Psoas muscle (tissue), 8 donors: ENCODE measurements around the gene RIN1. TPM values are rescaled to one million over a fixed set of nuclear protein-coding genes. Genes with fewer than 3 reads are reported as not detected.

Experiments used
- ATAC-seq, 4 donors: fragments of 200-7000 bp; cut with Tn5 transposase; one replicate each; pipeline ENCODE4 v1.9.1; 2020; ENCODE audit warnings: moderate library complexity in 3 of 4, mild to moderate bottlenecking in 2 of 4
- DNase-seq, 2 donors: peaks; one replicate each; pipeline ENCODE4 v3.0.0-alpha.2; 2020
- H3K27ac ChIP-seq: fragments of 200-600 bp; one replicate; pipeline ENCODE4 v1.8.0; 2022
- H3K27me3 ChIP-seq, 3 donors: fragments of 200-600 bp in 1 of 3; one replicate each; pipeline versions ENCODE4 v1.6.1 to v1.8.0; 2013 to 2022; ENCODE audit warnings: low read length in 2 of 3, mild to moderate bottlenecking in 2 of 3, moderate library complexity in 1 of 3; ENCODE audit not compliant: insufficient read depth in 3 of 3
- H3K36me3 ChIP-seq, 2 donors: fragments of 200-600 bp in 1 of 2; one replicate each; pipeline versions ENCODE4 v1.6.1 to v1.8.0; 2013 to 2022; ENCODE audit warnings: low read depth in 1 of 2, mild to moderate bottlenecking in 1 of 2, moderate library complexity in 1 of 2; ENCODE audit not compliant: insufficient read depth in 1 of 2
- H3K4me1 ChIP-seq: fragments of 200-600 bp; one replicate; pipeline ENCODE4 v1.8.0; 2022
- H3K4me3 ChIP-seq: fragments of 200-600 bp; one replicate; pipeline ENCODE4 v1.8.0; 2022; ENCODE audit warnings: mild to moderate bottlenecking
- H3K9me3 ChIP-seq: fragments of 200-600 bp; one replicate; pipeline ENCODE4 v1.8.0; 2022
- WGBS, 3 donors: extraction: QIAGEN DNeasy Blood & Tissue Kit; methylation state at CpG; one replicate each; pipeline versions ENCODE4 v1.1.6 to v1.1.7; 2013; 5-methylcytosine and 5-hydroxymethylcytosine counted together
- intact Hi-C, 2 donors: fragments of 100-400 bp; cut with DNase I; formaldehyde crosslinking; loops; one replicate each; pipeline versions ENCODE4 v1.11.0 to v1.14.2; 2022
- polyA plus RNA-seq, 3 donors: library from polyadenylated mRNA; stranded (reverse); fragments of 200-250 nt; gene quantifications; one replicate each; pipeline ENCODE4 v1.2.3, GENCODE V29; 2013
- total RNA-seq, 4 donors: library from RNA; stranded (reverse); fragmentation: NEBNext Ultra II Directional in 2 of 4; extraction: Animal tissue kit (Norgen Biotek cat#: 25700) in 2 of 4; gene quantifications; one replicate each; pipeline versions ENCODE4 v1.2.1 to v1.2.4, GENCODE V29; 2021 to 2023
- TF ChIP-seq, protein P1 (sequence below): fragments of 200-600 bp; IDR thresholded peaks from one replicate; pipeline ENCODE4 v1.8.0; 2022; ENCODE audit warnings: antibody characterized with exemption
- donor health status: healthy with polysubstance abuse.
- donor health status: DM: no; HTN: no; CAD: no; lungs with moderate emphysema.
- donor health status: Bipolar disorder and iron deficiency.
- donor health status: healthy.
- donor health status: DM: yes; HTN: yes; CAD: no.
- donor health status: DM: no; HTN: no; CAD: no.
- donor health status: DM: no; HTN: no; CAD: no.
- donor health status: DM: yes; HTN: yes; CAD: no.

Gene RIN1
- total and polyA plus RNA-seq, 7 donors: 1.2 to 38.0 (median 5.7) TPM

- DNase-seq (peak in 1 of 2 donors; percentile 36), ATAC-seq (no peak)
- H3K36me3 ChIP-seq: peaks cover 0 to 39% of the 10 kb centered on the region in 2 donors
- WGBS, 3 donors: 86 to 88% (median 88%) methylated on average over 29 of the region's 29 CpGs
- TF ChIP-seq, protein P1, sequence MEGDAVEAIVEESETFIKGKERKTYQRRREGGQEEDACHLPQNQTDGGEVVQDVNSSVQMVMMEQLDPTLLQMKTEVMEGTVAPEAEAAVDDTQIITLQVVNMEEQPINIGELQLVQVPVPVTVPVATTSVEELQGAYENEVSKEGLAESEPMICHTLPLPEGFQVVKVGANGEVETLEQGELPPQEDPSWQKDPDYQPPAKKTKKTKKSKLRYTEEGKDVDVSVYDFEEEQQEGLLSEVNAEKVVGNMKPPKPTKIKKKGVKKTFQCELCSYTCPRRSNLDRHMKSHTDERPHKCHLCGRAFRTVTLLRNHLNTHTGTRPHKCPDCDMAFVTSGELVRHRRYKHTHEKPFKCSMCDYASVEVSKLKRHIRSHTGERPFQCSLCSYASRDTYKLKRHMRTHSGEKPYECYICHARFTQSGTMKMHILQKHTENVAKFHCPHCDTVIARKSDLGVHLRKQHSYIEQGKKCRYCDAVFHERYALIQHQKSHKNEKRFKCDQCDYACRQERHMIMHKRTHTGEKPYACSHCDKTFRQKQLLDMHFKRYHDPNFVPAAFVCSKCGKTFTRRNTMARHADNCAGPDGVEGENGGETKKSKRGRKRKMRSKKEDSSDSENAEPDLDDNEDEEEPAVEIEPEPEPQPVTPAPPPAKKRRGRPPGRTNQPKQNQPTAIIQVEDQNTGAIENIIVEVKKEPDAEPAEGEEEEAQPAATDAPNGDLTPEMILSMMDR: no peak
- peaks cover 31% of the 10 kb centered on the region for H3K4me1 ChIP-seq
- no peaks in the 10 kb centered on the region for H3K27me3 ChIP-seq
- intact Hi-C loops: no loop called here
- H3K27ac ChIP-seq: no peak overlapping the region
- no peaks in the 10 kb centered on the region for H3K9me3 ChIP-seq
- H3K4me3 ChIP-seq: no peak overlapping the region
Measured at GRCh38 chr11:66333896-66334604, 2.2 kb downstream of the RIN1 start.

GRCh38 chr11:66333220-66333877 lies 2.9 kb downstream of the RIN1 start:
- intact Hi-C loops: no loop called here
- no peak for ATAC-seq
- no peaks in the 10 kb centered on the region for H3K27me3 ChIP-seq
- peaks cover 0 to 32% of the 10 kb centered on the region in 2 donors for H3K36me3 ChIP-seq
- TF ChIP-seq, protein P1: no peak
- peaks cover 36% of the 10 kb centered on the region for H3K4me1 ChIP-seq
- no peaks in the 10 kb centered on the region for H3K9me3 ChIP-seq
- H3K27ac ChIP-seq: no peak overlapping the region
- DNase-seq: peak in 1 of 2 donors; percentile 49
- WGBS, 3 donors: 88 to 96% (median 91%) methylated on average over 19 of the region's 19 CpGs
- H3K4me3 ChIP-seq: no peak overlapping the region

DNA sequence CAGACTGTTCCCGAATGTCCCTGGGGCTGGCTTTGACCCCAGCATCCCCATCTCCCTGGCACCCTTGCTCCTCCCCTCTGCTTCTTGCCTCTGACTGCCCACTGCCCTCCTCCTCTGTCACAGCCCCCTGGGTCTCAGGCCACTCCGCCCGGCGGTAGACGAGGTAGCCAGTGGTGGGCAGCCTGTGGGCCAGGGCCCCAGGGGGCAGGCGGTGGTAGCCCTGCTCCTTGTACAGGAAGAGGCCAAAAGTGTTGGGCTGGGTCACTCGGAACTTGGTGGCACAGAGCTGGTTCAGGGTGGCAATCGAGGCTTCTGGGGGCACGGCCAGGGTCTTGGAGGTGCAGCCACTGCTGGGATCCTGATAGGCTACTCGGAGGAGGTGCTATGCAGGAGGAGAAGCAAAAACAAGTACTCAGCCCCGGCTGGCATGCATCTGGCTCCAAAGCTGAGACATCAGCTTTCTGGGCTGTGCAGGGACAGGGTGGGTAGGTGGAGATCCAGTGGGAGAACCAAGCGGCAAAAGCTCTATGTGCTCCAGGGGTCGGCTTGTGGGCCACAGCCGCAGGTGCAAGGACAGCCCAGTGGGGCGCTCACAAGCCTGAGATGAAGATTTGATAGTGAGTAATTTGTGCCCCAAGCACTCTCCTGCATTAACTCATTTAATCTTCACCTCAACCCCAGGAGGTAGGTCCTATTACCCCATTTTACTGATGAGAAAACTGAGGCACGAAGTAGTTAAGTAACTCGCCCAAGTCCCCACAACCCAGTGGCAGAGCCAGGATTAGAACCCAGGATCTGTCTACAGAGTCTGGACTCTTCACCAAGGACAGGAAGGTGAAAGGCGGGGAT lies 3.6 kb downstream of the RIN1 start:
- 85 to 90% (median 85%) methylated on average over 18 of the region's 18 CpGs for WGBS, 3 donors
- peak in 1 of 2 donors; percentile 34 for DNase-seq
- intact Hi-C loops: no loop called here
- no peak overlapping the region for H3K27ac ChIP-seq
- H3K4me3 ChIP-seq: no peak overlapping the region
- no peaks in the 10 kb centered on the region for H3K9me3 ChIP-seq
- no peak for ATAC-seq
- TF ChIP-seq, protein P1: no peak
- H3K27me3 ChIP-seq: no peaks in the 10 kb centered on the region
- H3K4me1 ChIP-seq: peaks cover 36% of the 10 kb centered on the region
- peaks cover 0 to 25% of the 10 kb centered on the region in 2 donors for H3K36me3 ChIP-seq

DNA sequence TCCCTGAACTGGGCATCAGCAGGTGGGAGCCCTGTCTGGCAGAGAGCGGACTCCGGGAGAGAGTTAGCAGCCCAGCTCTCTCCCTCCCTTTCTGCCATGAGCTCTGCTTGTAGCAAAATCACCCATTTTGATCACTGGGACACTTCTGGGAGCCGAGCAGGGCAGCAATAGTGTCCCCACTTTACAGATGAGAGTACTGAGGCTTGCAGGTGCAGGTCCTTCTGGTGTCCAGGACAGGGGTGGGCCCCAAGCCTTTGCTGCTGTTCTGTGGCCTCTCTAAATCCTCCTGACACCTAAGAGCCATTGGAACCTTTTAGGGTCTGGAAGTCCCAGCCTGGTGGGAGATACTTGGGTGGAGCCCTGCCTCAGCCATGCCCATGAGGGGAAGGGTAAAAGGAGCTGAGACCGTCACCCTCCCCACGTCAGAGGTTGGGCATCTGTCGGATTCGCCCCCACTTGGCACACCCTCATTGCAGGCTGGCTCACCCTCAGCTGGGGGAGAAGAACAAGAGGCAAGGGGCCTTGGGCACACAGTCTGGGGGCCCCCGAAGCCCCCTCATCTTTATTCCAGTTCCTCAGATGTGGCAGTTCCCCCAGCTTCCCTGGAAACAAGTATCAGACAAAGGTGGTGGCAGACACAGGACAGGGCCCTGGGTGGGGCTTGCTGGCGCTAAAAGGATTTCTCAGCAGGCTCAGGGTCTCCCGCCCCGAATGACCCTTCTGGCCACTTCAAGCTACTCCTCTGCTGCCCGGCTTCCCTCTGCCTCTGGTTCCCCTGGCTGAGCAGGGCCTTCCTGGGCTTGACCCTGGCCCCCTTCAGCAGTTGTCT lies 4.5 kb downstream of the RIN1 start:
- H3K9me3 ChIP-seq: no peaks in the 10 kb centered on the region
- H3K36me3 ChIP-seq: peaks cover 0 to 21% of the 10 kb centered on the region in 2 donors
- H3K4me3 ChIP-seq: no peak overlapping the region
- intact Hi-C loops: no loop called here
- H3K4me1 ChIP-seq: peaks cover 28% of the 10 kb centered on the region
- TF ChIP-seq, protein P1: no peak
- ATAC-seq (no peak), DNase-seq (peak in 1 of 2 donors; percentile 46)
- H3K27me3 ChIP-seq: no peaks in the 10 kb centered on the region
- H3K27ac ChIP-seq: no peak overlapping the region
- WGBS, 3 donors: 89 to 95% (median 92%) methylated on average over 10 to 12 of the region's 12 CpGs
